ENCODE results near the gene WNT9A. TPM values are rescaled to one million over a fixed set of nuclear protein-coding genes. Genes with fewer than 3 reads are reported as not detected.

Gene WNT9A
- total RNA-seq, 2 donors from 2014 or later, result 1.2 to 1.7 TPM

DNA sequence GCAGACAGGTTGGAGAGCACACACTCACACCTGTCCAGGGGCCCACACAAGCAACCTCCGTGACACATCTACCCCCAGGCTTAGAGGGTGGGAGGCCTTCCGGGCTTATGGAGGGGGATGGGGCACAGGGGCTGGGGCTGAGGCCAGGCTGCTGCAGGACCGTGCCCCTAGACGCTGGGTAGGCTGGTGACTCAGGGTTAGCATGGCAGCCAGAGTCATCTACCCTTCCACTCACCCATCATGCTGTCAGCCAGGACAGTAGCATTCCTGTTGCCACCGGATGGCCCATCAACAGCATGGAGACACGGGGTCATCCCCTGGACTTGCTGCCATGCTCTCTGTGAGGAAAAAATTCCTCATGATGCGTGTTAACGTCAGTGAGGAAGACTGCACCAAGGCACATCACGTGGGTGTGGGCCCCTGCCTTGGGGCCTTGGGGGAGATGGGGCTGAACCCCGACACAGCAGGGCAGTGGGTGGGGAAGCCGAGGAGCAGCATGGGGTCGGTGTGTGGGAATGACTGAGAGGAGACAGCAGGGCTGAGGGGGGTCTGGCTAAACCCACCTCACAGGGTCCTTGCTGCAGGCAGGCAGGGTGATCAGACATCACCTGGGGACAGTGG, 52.8 kb downstream of the WNT9A start:
- Histone ChIP-seq H3K27me3 (ENCODE audit: control insufficient read depth, insufficient read depth, low read length, poor library complexity, severe bottlenecking) (no peaks in the 10 kb centered on the region), H3K4me3 (ENCODE audit: low read length) (no peak overlapping the region), H3K9ac (ENCODE audit: extremely low read depth, low read length, poor library complexity, severe bottlenecking) (no peak overlapping the region), H3K4me1 (ENCODE audit: control insufficient read depth, insufficient read depth, low read length) (no peaks in the 10 kb centered on the region), H3K36me3 (ENCODE audit: control insufficient read depth, insufficient read depth, low read length) (no peaks in the 10 kb centered on the region), H3K9me3 (ENCODE audit: control insufficient read depth, low read length) (no peaks in the 10 kb centered on the region), H3K27ac (ENCODE audit: low read depth, low read length) (no peak overlapping the region)
- WGBS, 2 experiments (ENCODE audit: insufficient coverage in 1 of 2, insufficient read length in 1 of 2), result 89 to 94% methylated on average over 8 to 12 of the region's 12 CpGs
- peak; percentile 39 for DNase-seq
- H3K36me3 Mint-ChIP-seq (ENCODE audit: low read depth), result no peaks in the 10 kb centered on the region
- no peak for TF ChIP-seq CTCF (conservative IDR thresholded peaks at IDR 0.05)
- H3K4me1 Mint-ChIP-seq, result peaks cover 6% of the 10 kb centered on the region
- no peak overlapping the region for H3K4me3 Mint-ChIP-seq
- peaks cover 4% of the 10 kb centered on the region for H3K27me3 Mint-ChIP-seq (ENCODE audit: insufficient read depth)
- no peaks in the 10 kb centered on the region for H3K9me3 Mint-ChIP-seq
- H3K27ac Mint-ChIP-seq, result no peak overlapping the region

GRCh38 chr1:227893949-227894721, 53.6 kb downstream of the WNT9A start:
- Mint-ChIP-seq H3K27me3 (ENCODE audit: insufficient read depth) (peaks cover 4% of the 10 kb centered on the region), H3K27ac (no peak overlapping the region), H3K36me3 (ENCODE audit: low read depth) (no peaks in the 10 kb centered on the region), H3K4me3 (no peak overlapping the region), H3K4me1 (peaks cover 8% of the 10 kb centered on the region), H3K9me3 (no peaks in the 10 kb centered on the region)
- WGBS, 2 experiments (ENCODE audit: insufficient coverage in 1 of 2, insufficient read length in 1 of 2), result 93% methylated on average over 24 to 27 of the region's 27 CpGs
- Histone ChIP-seq H3K9me3 (ENCODE audit: control insufficient read depth, low read length) (no peaks in the 10 kb centered on the region), H3K27me3 (ENCODE audit: control insufficient read depth, insufficient read depth, low read length, poor library complexity, severe bottlenecking) (no peaks in the 10 kb centered on the region), H3K9ac (ENCODE audit: extremely low read depth, low read length, poor library complexity, severe bottlenecking) (no peak overlapping the region), H3K27ac (ENCODE audit: low read depth, low read length) (no peak overlapping the region), H3K36me3 (ENCODE audit: control insufficient read depth, insufficient read depth, low read length) (no peaks in the 10 kb centered on the region), H3K4me3 (ENCODE audit: low read length) (no peak overlapping the region), H3K4me1 (ENCODE audit: control insufficient read depth, insufficient read depth, low read length) (no peaks in the 10 kb centered on the region)
- DNase-seq, result peak; percentile 42
- TF ChIP-seq CTCF (conservative IDR thresholded peaks at IDR 0.05), result no peak

- H3K4me1 Mint-ChIP-seq, result peaks cover 8% of the 10 kb centered on the region
- H3K4me3 ChIP-seq (ENCODE audit: low read length), result no peak overlapping the region
- H3K27me3 Mint-ChIP-seq (ENCODE audit: insufficient read depth), result peaks cover 4% of the 10 kb centered on the region
- H3K27me3 ChIP-seq (ENCODE audit: control insufficient read depth, insufficient read depth, low read length, poor library complexity, severe bottlenecking), result no peaks in the 10 kb centered on the region
- no peaks in the 10 kb centered on the region for H3K9me3 ChIP-seq (ENCODE audit: control insufficient read depth, low read length)
- H3K36me3 ChIP-seq (ENCODE audit: control insufficient read depth, insufficient read depth, low read length), result no peaks in the 10 kb centered on the region
- peaks cover 4% of the 10 kb centered on the region for H3K4me1 ChIP-seq (ENCODE audit: control insufficient read depth, insufficient read depth, low read length)
- H3K27ac ChIP-seq (ENCODE audit: low read depth, low read length), result no peak overlapping the region
- no peak overlapping the region for H3K4me3 Mint-ChIP-seq
- no peak for TF ChIP-seq CTCF (conservative IDR thresholded peaks at IDR 0.05)
- H3K9ac ChIP-seq (ENCODE audit: extremely low read depth, low read length, poor library complexity, severe bottlenecking), result no peak overlapping the region
- no peaks in the 10 kb centered on the region for H3K9me3 Mint-ChIP-seq
- no peak overlapping the region for H3K27ac Mint-ChIP-seq
- peak; percentile 50 for DNase-seq
- no peaks in the 10 kb centered on the region for H3K36me3 Mint-ChIP-seq (ENCODE audit: low read depth)
- WGBS, 2 experiments (ENCODE audit: insufficient coverage in 1 of 2, insufficient read length in 1 of 2), result 93 to 100% methylated on average over 3 to 9 of the region's 9 CpGs
Measured at GRCh38 chr1:227893300-227893948, 54.3 kb downstream of the WNT9A start.

Data from endodermal cell (in vitro differentiated cells).